ENCODE data around the gene PA2G4.
A peak's percentile ranks its signal among the peaks of the same experiment; 100 is the strongest.
"Not testable (repeated sequence)": the region's sequence is repeated elsewhere in the genome, so short reads cannot be mapped to it uniquely, and the experiment has no call there.

The PA2G4 gene

GRCh38 chr12:56104109-56104814, at the start of gene PA2G4:
Gene PA2G4 (plus strand): TSS chr12:56104559. CDS start chr12:56104738, 179 bp downstream.
- Mint-ChIP-seq H3K27ac (peak within 1 kb of the TSS; percentile 99), H3K36me3 (peaks cover 37% of the 10 kb centered on the region), H3K27me3 (peaks cover 6% of the 10 kb centered on the region), H3K4me1 (peaks cover 59% of the 10 kb centered on the region), H3K4me3 (peak within 1 kb of the TSS; percentile 97), H3K9me3 (no peaks in the 10 kb centered on the region)
- CTCF ChIA-PET: interaction anchor here (0.6 to 9.1 kb wide), 13 partner anchors 11 to 366 kb away, joined by 3 to 64 read pairs (median 5); partner anchors contain the start of genes ERBB3, ESYT1, SMARCC2 and ZC3H10
- peak; percentile 99 for DNase-seq

- CTCF ChIA-PET: interaction anchor here (0.9 kb wide), 1 partner anchor 64 kb away, joined by 4 read pairs; no protein-coding TSS in a partner anchor
- not testable (repeated sequence) for H3K4me3 Mint-ChIP-seq, H3K36me3 Mint-ChIP-seq, H3K27ac Mint-ChIP-seq, H3K9me3 Mint-ChIP-seq, DNase-seq
- Mint-ChIP-seq H3K27me3 (peaks cover 35% of the 10 kb centered on the region), H3K4me1 (peaks cover 11% of the 10 kb centered on the region)
Measured at GRCh38 chr12:56059964-56060363, 44.4 kb upstream of the PA2G4 start.

- no peak overlapping the region for H3K4me3 Mint-ChIP-seq
- H3K4me1 Mint-ChIP-seq: peaks cover 2% of the 10 kb centered on the region
- DNase-seq: no peak
- no peak overlapping the region for H3K27ac Mint-ChIP-seq
- CTCF ChIA-PET: interaction anchor here (1.0 to 1.5 kb wide), 4 partner anchors 10 to 66 kb away, joined by 3 to 7 read pairs (median 4); no protein-coding TSS in a partner anchor
- H3K9me3 Mint-ChIP-seq: no peaks in the 10 kb centered on the region
- no peaks in the 10 kb centered on the region for H3K36me3 Mint-ChIP-seq
- H3K27me3 Mint-ChIP-seq: peaks cover 35% of the 10 kb centered on the region
Measured at GRCh38 chr12:56061982-56062381, 42.4 kb upstream of the PA2G4 start.

- no peaks in the 10 kb centered on the region for H3K9me3 Mint-ChIP-seq
- H3K36me3 Mint-ChIP-seq: no peaks in the 10 kb centered on the region
- peaks cover 27% of the 10 kb centered on the region for H3K27me3 Mint-ChIP-seq
- no peak overlapping the region for H3K4me3 Mint-ChIP-seq
- H3K27ac Mint-ChIP-seq: no peak overlapping the region
- CTCF ChIA-PET: interaction anchor here (0.9 kb wide), 1 partner anchor 67 kb away, joined by 3 read pairs; no protein-coding TSS in a partner anchor
- peaks cover 1% of the 10 kb centered on the region for H3K4me1 Mint-ChIP-seq
- DNase-seq: no peak
Measured at GRCh38 chr12:56062996-56063395, 41.4 kb upstream of the PA2G4 start.

- Mint-ChIP-seq H3K27ac (no peak overlapping the region), H3K36me3 (no peaks in the 10 kb centered on the region), H3K4me3 (no peak overlapping the region), H3K4me1 (peaks cover 2% of the 10 kb centered on the region), H3K27me3 (peaks cover 33% of the 10 kb centered on the region), H3K9me3 (no peaks in the 10 kb centered on the region)
- CTCF ChIA-PET: no interaction called here
- no peak for DNase-seq
Measured at GRCh38 chr12:56071648-56072047, 32.7 kb upstream of the PA2G4 start.

GRCh38 chr12:56074396-56074795, 30.0 kb upstream of the PA2G4 start:
- no peaks in the 10 kb centered on the region for H3K36me3 Mint-ChIP-seq
- no peak overlapping the region for H3K4me3 Mint-ChIP-seq
- no peak overlapping the region for H3K27ac Mint-ChIP-seq
- peaks cover 6% of the 10 kb centered on the region for H3K4me1 Mint-ChIP-seq
- no peaks in the 10 kb centered on the region for H3K9me3 Mint-ChIP-seq
- CTCF ChIA-PET: no interaction called here
- peaks cover 55% of the 10 kb centered on the region for H3K27me3 Mint-ChIP-seq
- DNase-seq: no peak

- not testable (repeated sequence) for H3K9me3 Mint-ChIP-seq, DNase-seq, H3K4me3 Mint-ChIP-seq, H3K27ac Mint-ChIP-seq, H3K36me3 Mint-ChIP-seq
- peaks cover 66% of the 10 kb centered on the region for H3K27me3 Mint-ChIP-seq
- peaks cover 24% of the 10 kb centered on the region for H3K4me1 Mint-ChIP-seq
- CTCF ChIA-PET: interaction anchor here (0.6 kb wide), 1 partner anchor 27 kb away, joined by 3 read pairs; the partner anchor contains the start of gene PA2G4
Measured at GRCh38 chr12:56077966-56078365, 26.4 kb upstream of the PA2G4 start.

GRCh38 chr12:56078427-56078826, 25.9 kb upstream of the PA2G4 start:
- DNase-seq: no peak
- Mint-ChIP-seq H3K27ac (no peak overlapping the region), H3K9me3 (no peaks in the 10 kb centered on the region), H3K4me3 (peak overlapping the region; percentile 59), H3K36me3 (no peaks in the 10 kb centered on the region), H3K4me1 (peaks cover 24% of the 10 kb centered on the region), H3K27me3 (peaks cover 66% of the 10 kb centered on the region)
- CTCF ChIA-PET: interaction anchor here (0.6 kb wide), 1 partner anchor 26 kb away, joined by 3 read pairs; the partner anchor contains the start of gene PA2G4

- no peak overlapping the region for H3K27ac Mint-ChIP-seq
- H3K9me3 Mint-ChIP-seq: no peaks in the 10 kb centered on the region
Measured at GRCh38 chr12:56078931-56079722, 25.2 kb upstream of the PA2G4 start.

GRCh38 chr12:56079723-56080555, 24.4 kb upstream of the PA2G4 start, which contains the start of gene ERBB3:
Gene ERBB3 (plus strand): TSS chr12:56080165. CDS start chr12:56080301, 136 bp downstream.
- peak within 1 kb of the TSS; percentile 76 for H3K4me3 Mint-ChIP-seq
- DNase-seq: peak; percentile 80
- peaks cover 24% of the 10 kb centered on the region for H3K4me1 Mint-ChIP-seq
- CTCF ChIA-PET: interaction anchor here (0.7 to 6.6 kb wide), 6 partner anchors 8 to 69 kb away, joined by 3 to 64 read pairs (median 3); partner anchors contain the start of gene PA2G4
- no peaks in the 10 kb centered on the region for H3K9me3 Mint-ChIP-seq
- H3K36me3 Mint-ChIP-seq: no peaks in the 10 kb centered on the region
- no peak within 1 kb of the TSS for H3K27ac Mint-ChIP-seq
- peaks cover 77% of the 10 kb centered on the region for H3K27me3 Mint-ChIP-seq

More at GRCh38 chr12:56078931-56079722, 25.2 kb upstream of the PA2G4 start:
- CTCF ChIA-PET: interaction anchor here (0.7 to 1.2 kb wide), 5 partner anchors 9 to 68 kb away, joined by 3 read pairs; no protein-coding TSS in a partner anchor
- peak; percentile 65 for DNase-seq
- Mint-ChIP-seq H3K4me3 (peak overlapping the region; percentile 76), H3K36me3 (no peaks in the 10 kb centered on the region), H3K27me3 (peaks cover 71% of the 10 kb centered on the region), H3K4me1 (peaks cover 24% of the 10 kb centered on the region)

- Mint-ChIP-seq H3K36me3 (no peaks in the 10 kb centered on the region), H3K27ac (no peak overlapping the region)
- no peak for DNase-seq
Measured at GRCh38 chr12:56080556-56081138, 23.7 kb upstream of the PA2G4 start.

GRCh38 chr12:56081393-56082347, 22.7 kb upstream of the PA2G4 start:
- Mint-ChIP-seq H3K4me1 (peaks cover 26% of the 10 kb centered on the region), H3K9me3 (no peaks in the 10 kb centered on the region), H3K27ac (no peak overlapping the region), H3K4me3 (peak overlapping the region; percentile 76), H3K27me3 (peaks cover 88% of the 10 kb centered on the region), H3K36me3 (no peaks in the 10 kb centered on the region)
- CTCF ChIA-PET: interaction anchor here (0.6 to 6.6 kb wide), 4 partner anchors 20 to 343 kb away, joined by 3 to 64 read pairs (median 3); partner anchors contain the start of gene PA2G4
- DNase-seq: no peak

More at GRCh38 chr12:56080556-56081138, 23.7 kb upstream of the PA2G4 start:
- Mint-ChIP-seq H3K27me3 (peaks cover 81% of the 10 kb centered on the region), H3K4me1 (peaks cover 26% of the 10 kb centered on the region), H3K4me3 (peak overlapping the region; percentile 76), H3K9me3 (no peaks in the 10 kb centered on the region)
- CTCF ChIA-PET: interaction anchor here (0.6 to 6.6 kb wide), 3 partner anchors 21 to 48 kb away, joined by 3 to 64 read pairs (median 3); partner anchors contain the start of gene PA2G4
